Psoas muscle (tissue), 8 donors: ENCODE results near the gene ACTR1A. TPM values are rescaled to one million over a fixed set of nuclear protein-coding genes. Genes with fewer than 3 reads are reported as not detected.
A peak's percentile ranks its signal among the peaks of the same experiment; 100 is the strongest.

Source experiments
- ATAC-seq, 4 donors: fragments of 200-7000 bp; cut with Tn5 transposase; one replicate each; pipeline ENCODE4 v1.9.1; 2020; ENCODE audit warnings: moderate library complexity in 3 of 4, mild to moderate bottlenecking in 2 of 4
- DNase-seq, 2 donors: peaks; one replicate each; pipeline ENCODE4 v3.0.0-alpha.2; 2020
- H3K27ac ChIP-seq: fragments of 200-600 bp; one replicate; pipeline ENCODE4 v1.8.0; 2022
- H3K27me3 ChIP-seq, 3 donors: fragments of 200-600 bp in 1 of 3; one replicate each; pipeline versions ENCODE4 v1.6.1 to v1.8.0; 2013 to 2022; ENCODE audit warnings: low read length in 2 of 3, mild to moderate bottlenecking in 2 of 3, moderate library complexity in 1 of 3; ENCODE audit not compliant: insufficient read depth in 3 of 3
- H3K36me3 ChIP-seq, 2 donors: fragments of 200-600 bp in 1 of 2; one replicate each; pipeline versions ENCODE4 v1.6.1 to v1.8.0; 2013 to 2022; ENCODE audit warnings: low read depth in 1 of 2, mild to moderate bottlenecking in 1 of 2, moderate library complexity in 1 of 2; ENCODE audit not compliant: insufficient read depth in 1 of 2
- H3K4me1 ChIP-seq: fragments of 200-600 bp; one replicate; pipeline ENCODE4 v1.8.0; 2022
- H3K4me3 ChIP-seq: fragments of 200-600 bp; one replicate; pipeline ENCODE4 v1.8.0; 2022; ENCODE audit warnings: mild to moderate bottlenecking
- H3K9me3 ChIP-seq: fragments of 200-600 bp; one replicate; pipeline ENCODE4 v1.8.0; 2022
- whole genome bisulfite sequencing, 3 donors: extraction: QIAGEN DNeasy Blood & Tissue Kit; methylation state at CpG; one replicate each; pipeline versions ENCODE4 v1.1.6 to v1.1.7; 2013; 5-methylcytosine and 5-hydroxymethylcytosine counted together
- intact Hi-C, 2 donors: fragments of 100-400 bp; cut with DNase I; formaldehyde crosslinking; loops; one replicate each; pipeline versions ENCODE4 v1.11.0 to v1.14.2; 2022
- polyA plus RNA-seq, 3 donors: library from polyadenylated mRNA; stranded (reverse); fragments of 200-250 nt; gene quantifications; one replicate each; pipeline ENCODE4 v1.2.3, GENCODE V29; 2013
- total RNA-seq, 4 donors: library from RNA; stranded (reverse); fragmentation: NEBNext Ultra II Directional in 2 of 4; extraction: Animal tissue kit (Norgen Biotek cat#: 25700) in 2 of 4; gene quantifications; one replicate each; pipeline versions ENCODE4 v1.2.1 to v1.2.4, GENCODE V29; 2021 to 2023
- TF ChIP-seq, protein P1 (sequence below): fragments of 200-600 bp; IDR thresholded peaks from one replicate; pipeline ENCODE4 v1.8.0; 2022; ENCODE audit warnings: antibody characterized with exemption
- donor health status: healthy with polysubstance abuse.
- donor health status: DM: no; HTN: no; CAD: no; lungs with moderate emphysema.
- donor health status: Bipolar disorder and iron deficiency.
- donor health status: healthy.
- donor health status: DM: yes; HTN: yes; CAD: no.
- donor health status: DM: no; HTN: no; CAD: no.
- donor health status: DM: no; HTN: no; CAD: no.
- donor health status: DM: yes; HTN: yes; CAD: no.

The ACTR1A gene
- total and polyA plus RNA-seq, 7 donors: 76.2 to 188 (median 128) TPM

DNA sequence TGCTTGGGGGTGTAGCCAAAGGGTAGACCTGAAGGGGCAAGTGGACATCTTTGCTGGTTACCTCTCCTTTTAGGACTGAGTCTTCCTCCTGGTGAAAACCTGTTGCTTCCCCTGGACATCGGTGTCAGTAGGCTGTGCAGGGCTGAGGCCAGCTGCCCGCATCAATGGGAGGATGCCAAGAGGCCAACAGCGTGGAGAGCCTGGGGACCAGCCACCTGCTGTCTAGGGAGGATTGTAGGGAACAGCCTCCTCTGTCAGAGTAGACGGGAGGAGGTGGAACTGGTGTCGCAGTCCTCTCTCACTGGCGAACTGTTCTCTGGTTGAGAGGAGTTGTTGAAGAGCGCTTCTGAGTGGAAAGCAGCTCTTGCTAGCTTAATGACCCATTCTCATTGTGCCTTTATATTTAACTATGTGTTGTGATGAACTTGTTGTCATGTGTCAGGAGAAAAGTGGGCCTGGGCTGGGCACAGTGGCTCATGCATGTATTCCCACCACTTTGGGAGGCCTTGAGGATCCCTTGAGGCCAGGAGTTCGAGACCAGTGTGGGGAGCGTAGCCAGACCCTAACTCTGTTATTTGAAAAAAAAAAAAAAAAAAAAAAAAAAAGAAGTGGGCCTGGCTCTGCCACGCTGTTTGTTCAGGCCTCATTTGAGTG lies 3.1 kb upstream of the ACTR1A start:
- Histone ChIP-seq H3K27me3 (no peaks in the 10 kb centered on the region), H3K4me3 (peak overlapping the region; percentile 94), H3K27ac (peak overlapping the region; percentile 75), H3K4me1 (peaks cover 47% of the 10 kb centered on the region), H3K9me3 (no peaks in the 10 kb centered on the region), H3K36me3 (peaks cover 0 to 19% of the 10 kb centered on the region in 2 donors)
- intact Hi-C loops: loop anchor here (2.0 to 5.0 kb wide), 2 partner anchors 47 to 79 kb away; no protein-coding TSS in a partner anchor
- WGBS, 3 donors: 53 to 59% (median 57%) methylated on average over 10 of the region's 10 CpGs
- DNase-seq: peak; percentile 34 to 63
- TF ChIP-seq, protein P1, sequence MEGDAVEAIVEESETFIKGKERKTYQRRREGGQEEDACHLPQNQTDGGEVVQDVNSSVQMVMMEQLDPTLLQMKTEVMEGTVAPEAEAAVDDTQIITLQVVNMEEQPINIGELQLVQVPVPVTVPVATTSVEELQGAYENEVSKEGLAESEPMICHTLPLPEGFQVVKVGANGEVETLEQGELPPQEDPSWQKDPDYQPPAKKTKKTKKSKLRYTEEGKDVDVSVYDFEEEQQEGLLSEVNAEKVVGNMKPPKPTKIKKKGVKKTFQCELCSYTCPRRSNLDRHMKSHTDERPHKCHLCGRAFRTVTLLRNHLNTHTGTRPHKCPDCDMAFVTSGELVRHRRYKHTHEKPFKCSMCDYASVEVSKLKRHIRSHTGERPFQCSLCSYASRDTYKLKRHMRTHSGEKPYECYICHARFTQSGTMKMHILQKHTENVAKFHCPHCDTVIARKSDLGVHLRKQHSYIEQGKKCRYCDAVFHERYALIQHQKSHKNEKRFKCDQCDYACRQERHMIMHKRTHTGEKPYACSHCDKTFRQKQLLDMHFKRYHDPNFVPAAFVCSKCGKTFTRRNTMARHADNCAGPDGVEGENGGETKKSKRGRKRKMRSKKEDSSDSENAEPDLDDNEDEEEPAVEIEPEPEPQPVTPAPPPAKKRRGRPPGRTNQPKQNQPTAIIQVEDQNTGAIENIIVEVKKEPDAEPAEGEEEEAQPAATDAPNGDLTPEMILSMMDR: no peak
- no peak for ATAC-seq

DNA sequence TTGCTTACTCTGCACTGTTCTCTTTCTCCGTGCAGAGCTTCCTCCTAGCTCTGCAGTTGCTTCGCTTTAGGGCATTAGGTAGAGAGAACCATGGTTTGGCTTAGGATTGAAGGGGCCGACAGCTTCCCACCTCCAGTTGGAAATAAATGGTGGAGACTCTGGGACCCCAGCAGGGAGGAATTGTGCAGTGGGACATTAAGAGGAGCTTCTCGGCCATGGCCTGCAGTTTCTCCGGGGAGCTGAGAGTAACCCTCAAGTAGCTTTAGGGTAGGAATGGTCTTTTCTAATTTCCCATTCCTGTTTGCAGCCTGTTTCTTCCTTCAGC lies 2.4 kb upstream of the ACTR1A start:
- peak overlapping the region; percentile 75 for H3K27ac ChIP-seq
- H3K4me3 ChIP-seq: peak overlapping the region; percentile 94
- H3K4me1 ChIP-seq: peaks cover 49% of the 10 kb centered on the region
- H3K36me3 ChIP-seq: peaks cover 0 to 13% of the 10 kb centered on the region in 2 donors
- TF ChIP-seq, protein P1: no peak
- DNase-seq: no peak
- intact Hi-C loops: loop anchor here (2.0 to 5.0 kb wide), 3 partner anchors 47 to 353 kb away; partner anchors contain the start of gene NOLC1 (in 1 of the 2)
- no peaks in the 10 kb centered on the region for H3K9me3 ChIP-seq
- no peak for ATAC-seq
- WGBS, 3 donors: 14 to 26% (median 25%) methylated on average over 5 of the region's 5 CpGs
- no peaks in the 10 kb centered on the region for H3K27me3 ChIP-seq

DNA sequence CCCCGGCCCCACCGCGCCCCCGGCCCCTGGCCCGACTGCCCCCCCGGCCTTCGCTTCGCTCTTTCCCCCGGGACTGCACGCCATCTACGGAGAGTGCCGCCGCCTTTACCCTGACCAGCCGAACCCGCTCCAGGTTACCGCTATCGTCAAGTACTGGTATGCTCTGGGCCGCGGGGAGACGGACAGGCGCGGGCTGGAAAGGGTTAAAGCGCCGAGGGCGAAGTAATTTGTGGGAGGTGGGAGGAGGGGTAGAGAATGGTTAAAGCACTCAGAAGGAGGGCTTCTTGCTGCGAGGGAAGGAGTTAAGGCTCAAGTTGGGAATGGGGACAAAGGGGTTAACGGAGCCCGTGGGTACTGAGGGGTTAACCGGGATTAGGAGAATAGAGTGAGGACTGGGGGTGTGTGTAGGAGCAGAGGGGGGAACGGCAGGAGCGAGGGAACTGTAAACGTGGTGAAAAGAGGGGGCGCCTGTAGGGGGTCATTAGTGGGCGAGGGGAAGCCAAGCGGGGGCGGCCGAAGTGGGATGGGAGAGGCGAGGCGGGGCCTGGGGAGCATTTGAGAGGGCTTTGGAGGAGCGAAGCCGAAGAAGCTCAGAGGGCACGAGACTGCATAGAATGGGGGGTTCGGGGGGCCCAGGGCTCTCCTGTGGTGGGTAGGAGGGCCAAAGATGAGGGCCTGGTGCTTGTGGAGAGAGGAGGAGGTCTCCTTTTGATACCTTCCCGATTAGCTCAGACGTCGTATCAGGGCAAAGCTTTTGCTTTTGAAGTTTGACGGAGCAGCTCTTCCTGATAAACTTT lies 1.9 kb upstream of the ACTR1A start:
- intact Hi-C loops: loop anchor here (2.0 to 5.0 kb wide), 2 partner anchors 80 to 352 kb away; partner anchors contain the start of gene NOLC1 (in 1 of the 2)
- Histone ChIP-seq H3K36me3 (peaks cover 0 to 8% of the 10 kb centered on the region in 2 donors), H3K27me3 (no peaks in the 10 kb centered on the region), H3K27ac (peak overlapping the region; percentile 75), H3K4me3 (peak overlapping the region; percentile 94), H3K4me1 (peaks cover 50% of the 10 kb centered on the region), H3K9me3 (no peaks in the 10 kb centered on the region)
- TF ChIP-seq, protein P1: no peak
- 1 to 2% (median 2%) methylated on average over 45 to 47 of the region's 47 CpGs for WGBS, 3 donors
- ATAC-seq: no peak
- DNase-seq: peak; percentile 35 to 63

DNA sequence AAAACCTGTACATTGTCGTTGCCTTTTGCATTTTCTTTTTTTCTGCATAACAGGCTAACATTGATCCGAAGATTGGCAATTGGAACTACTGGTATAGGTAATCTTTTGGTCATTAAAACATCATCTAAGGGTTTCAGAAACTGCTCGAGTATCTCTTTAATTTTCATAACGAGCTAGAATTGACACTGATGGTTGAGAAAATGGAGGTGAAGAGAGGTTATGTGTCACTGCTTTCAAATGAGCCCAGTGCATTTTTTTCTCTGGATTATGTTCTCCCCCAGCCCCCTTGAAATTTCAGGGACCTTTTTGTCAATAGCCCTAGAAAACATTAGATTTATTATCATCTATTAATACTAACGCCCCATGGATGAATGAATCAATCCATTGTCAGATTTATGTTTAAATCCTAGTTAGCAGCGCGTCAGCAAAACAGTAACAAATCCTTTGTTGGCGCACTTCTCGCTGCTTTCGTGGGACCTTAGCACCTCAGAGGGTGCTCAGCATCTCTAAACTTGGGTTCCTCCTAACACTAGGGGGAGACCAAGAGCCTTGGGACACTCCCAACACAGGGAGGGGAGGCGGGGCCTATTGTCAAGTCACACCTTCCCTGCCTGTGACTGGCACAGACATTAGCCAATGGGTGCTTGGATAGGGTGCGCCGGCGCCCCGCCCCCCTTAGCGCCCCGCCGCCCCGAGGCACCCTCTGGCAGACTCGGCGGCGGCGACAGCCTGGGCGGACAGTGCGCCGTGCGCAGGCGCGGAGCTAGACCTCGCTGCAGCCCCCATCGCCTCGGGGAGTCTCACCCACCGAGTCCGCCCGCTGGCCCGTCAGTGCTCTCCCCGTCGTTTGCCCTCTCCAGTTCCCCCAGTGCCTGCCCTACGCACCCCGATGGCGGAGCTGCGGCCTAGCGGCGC lies 1.0 kb upstream of the ACTR1A start, which contains the start of gene SUFU:
Gene SUFU (plus strand): TSS at position 709 of the 915 bp plus-strand sequence. CDS start 181 bp downstream, at position 890.
- Histone ChIP-seq H3K27ac (peak within 1 kb of the TSS; percentile 75), H3K36me3 (no peaks in the 10 kb centered on the region), H3K4me3 (peak within 1 kb of the TSS; percentile 94), H3K4me1 (peaks cover 50% of the 10 kb centered on the region), H3K9me3 (no peaks in the 10 kb centered on the region), H3K27me3 (no peaks in the 10 kb centered on the region)
- 0 to 1% (median 1%) methylated on average over 31 to 44 of the region's 44 CpGs for WGBS, 3 donors
- DNase-seq (peak; percentile 97 to 98), ATAC-seq (peak; percentile 75 to 82 (median 81))
- intact Hi-C loops: loop anchor here (2.0 to 5.0 kb wide), 2 partner anchors 81 to 351 kb away; partner anchors contain the start of gene NOLC1 (in 1 of the 2)
- TF ChIP-seq, protein P1: peak; percentile 93
